Naive thymus-derived CD4-positive, alpha-beta T cell (primary cell): ENCODE data around the gene SMAD5. TPM values are rescaled to one million over a fixed set of nuclear protein-coding genes. Genes with fewer than 3 reads are reported as not detected.

Source experiments
- ATAC-seq: fragments of 150-1000 bp; cut with Tn5 transposase; 2 replicates; pipeline ENCODE4 v1.10.0; 2021; ENCODE audit warnings: mild to moderate bottlenecking, moderate library complexity
- CTCF ChIA-PET: fragments of 350-600 bp; sonication (Branson Sonifier 250); formaldehyde crosslinking; loops from one replicate; lab custom pipeline; 2021; ENCODE audit warnings: antibody characterized with exemption; lab: Charles Lee
- POLR2A ChIA-PET: fragments of 350-600 bp; sonication (Branson Sonifier 250); formaldehyde crosslinking; loops from one replicate; lab custom pipeline; 2021; ENCODE audit warnings: antibody characterized with exemption, inconsistent platforms; lab: Charles Lee
- DNase-seq, 9 donors: peaks; one replicate each; pipeline versions ENCODE4 v3.0.0 to v3.0.0-alpha.2; 2020 to 2022; ENCODE audit warnings: mixed read lengths in 1 of 9
- H3K27ac ChIP-seq: one replicate; pipeline ENCODE4 v1.7.0; 2013; ENCODE audit warnings: mild to moderate bottlenecking, low read depth, low read length, moderate library complexity
- H3K27me3 ChIP-seq, 2 donors: one replicate each; pipeline ENCODE4 v1.7.0; 2013; ENCODE audit warnings: low read length in 2 of 2, mild to moderate bottlenecking in 2 of 2, moderate library complexity in 2 of 2; ENCODE audit not compliant: control insufficient read depth in 2 of 2, insufficient read depth in 2 of 2
- H3K36me3 ChIP-seq, 3 experiments: 1 replicate in 2 of 3; 2 replicates in 1 of 3; pipeline ENCODE4 v1.7.0; 2013; ENCODE audit warnings: low read length in 3 of 3, mild to moderate bottlenecking in 3 of 3, moderate library complexity in 1 of 3; ENCODE audit not compliant: insufficient read depth in 3 of 3, control insufficient read depth in 2 of 3
- H3K4me1 ChIP-seq, 2 donors: one replicate each; pipeline ENCODE4 v1.7.0; 2013; ENCODE audit warnings: low read length in 2 of 2, mild to moderate bottlenecking in 2 of 2, moderate library complexity in 1 of 2; ENCODE audit not compliant: control insufficient read depth in 2 of 2, insufficient read depth in 2 of 2
- H3K4me3 ChIP-seq: 2 replicates; pipeline ENCODE4 v1.7.0; 2013; ENCODE audit warnings: mild to moderate bottlenecking, low read length
- H3K9me3 ChIP-seq, 3 experiments: 1 replicate in 2 of 3; 2 replicates in 1 of 3; pipeline ENCODE4 v1.7.0; 2013; ENCODE audit warnings: low read length in 3 of 3; ENCODE audit not compliant: control insufficient read depth in 2 of 3
- H3K27ac Mint-ChIP-seq, 9 donors: one replicate each; pipeline ENCODE4 v1.8.0; 2020 to 2022; ENCODE audit warnings: mixed read lengths in 9 of 9, mild to moderate bottlenecking in 8 of 9, moderate library complexity in 5 of 9, inconsistent platforms in 2 of 9
- H3K27me3 Mint-ChIP-seq, 5 donors: one replicate each; pipeline ENCODE4 v1.8.0; 2021 to 2022; ENCODE audit warnings: mixed read lengths in 5 of 5, mild to moderate bottlenecking in 1 of 5
- H3K36me3 Mint-ChIP-seq, 5 donors: one replicate each; pipeline ENCODE4 v1.8.0; 2020 to 2022; ENCODE audit warnings: mixed read lengths in 5 of 5, mild to moderate bottlenecking in 3 of 5, inconsistent platforms in 1 of 5
- H3K4me1 Mint-ChIP-seq, 7 donors: one replicate each; pipeline ENCODE4 v1.8.0; 2020 to 2022; ENCODE audit warnings: mixed read lengths in 7 of 7, mild to moderate bottlenecking in 3 of 7, inconsistent platforms in 1 of 7
- H3K4me3 Mint-ChIP-seq, 10 donors: one replicate each; pipeline ENCODE4 v1.8.0; 2020 to 2022; ENCODE audit warnings: mild to moderate bottlenecking in 10 of 10, mixed read lengths in 10 of 10, moderate library complexity in 6 of 10, inconsistent platforms in 2 of 10
- H3K9me3 Mint-ChIP-seq, 11 donors: one replicate each; pipeline ENCODE4 v1.8.0; 2020 to 2022; ENCODE audit warnings: mixed read lengths in 11 of 11, mild to moderate bottlenecking in 4 of 11, inconsistent platforms in 1 of 11, moderate library complexity in 1 of 11
- intact Hi-C, 2 donors: fragments of 100-400 bp; cut with micrococcal nuclease; formaldehyde crosslinking; loops; one replicate each; pipeline ENCODE4 v1.15.1; 2023
- polyA plus RNA-seq, 2 donors: library from polyadenylated mRNA; unstranded; fragments of 300-500 nt; fragmentation: Illumina TruSeq; gene quantifications; one replicate each; pipeline ENCODE4 v1.2.3, GENCODE V29; 2021
- total RNA-seq, 6 experiments: library from RNA in 5 of 6; stranded (reverse) in 5 of 6; gene quantifications; 1 replicate in 5 of 6; 2 replicates in 1 of 6; pipeline ENCODE4 v1.2.3 and lab custom pipeline; 2021 to 2026

Gene SMAD5
- total and polyA plus RNA-seq, 7 experiments from 2014 or later: 1.8 to 17.6 (median 7.2) TPM

- ATAC-seq: no peak
- intact Hi-C loops: no loop called here
- POLR2A ChIA-PET: no interaction called here
These were observed 83.2 kb downstream of the SMAD5 start for GRCh38 chr5:136215812-136216211.

GRCh38 chr5:136216230-136216629 is 83.6 kb downstream of the SMAD5 start:
- DNase-seq (no peak), ATAC-seq (no peak)
- Mint-ChIP-seq H3K36me3 (peaks cover 0 to 5% (median 2%) of the 10 kb centered on the region in 5 donors), H3K9me3 (peaks cover 0 to 25% (median 5%) of the 10 kb centered on the region in 11 donors), H3K4me1 (no peaks in the 10 kb centered on the region), H3K4me3 (no peak overlapping the region), H3K27ac (no peak overlapping the region), H3K27me3 (peaks cover 2 to 21% (median 11%) of the 10 kb centered on the region in 5 donors)
- Histone ChIP-seq H3K27ac (no peak overlapping the region), H3K36me3 (no peaks in the 10 kb centered on the region), H3K27me3 (no peaks in the 10 kb centered on the region), H3K4me1 (no peaks in the 10 kb centered on the region), H3K4me3 (no peak overlapping the region), H3K9me3 (no peaks in the 10 kb centered on the region)
- ChIA-PET CTCF (no interaction called here), POLR2A (no interaction called here)
- intact Hi-C loops: no loop called here

More at GRCh38 chr5:136215812-136216211, 83.2 kb downstream of the SMAD5 start:
- H3K4me1 ChIP-seq: no peaks in the 10 kb centered on the region
- no peak overlapping the region for H3K27ac ChIP-seq
- Mint-ChIP-seq H3K4me3 (no peak overlapping the region), H3K36me3 (peaks cover 0 to 4% (median 0%) of the 10 kb centered on the region in 5 donors), H3K27ac (no peak overlapping the region), H3K9me3 (peaks cover 0 to 21% (median 3%) of the 10 kb centered on the region in 11 donors), H3K27me3 (peaks cover 2 to 19% (median 12%) of the 10 kb centered on the region in 5 donors), H3K4me1 (no peaks in the 10 kb centered on the region)
- DNase-seq: no peak
- no peak overlapping the region for H3K4me3 ChIP-seq
- CTCF ChIA-PET: no interaction called here
- H3K9me3 ChIP-seq: no peaks in the 10 kb centered on the region
- H3K27me3 ChIP-seq: no peaks in the 10 kb centered on the region
- H3K36me3 ChIP-seq: no peaks in the 10 kb centered on the region

- intact Hi-C loops: no loop called here
- ChIA-PET CTCF (no interaction called here), POLR2A (no interaction called here)
- Histone ChIP-seq H3K4me1 (no peaks in the 10 kb centered on the region), H3K36me3 (no peaks in the 10 kb centered on the region), H3K27me3 (no peaks in the 10 kb centered on the region), H3K9me3 (peaks cover 0 to 5% (median 0%) of the 10 kb centered on the region in 3 experiments), H3K27ac (no peak overlapping the region), H3K4me3 (no peak overlapping the region)
- ATAC-seq (no peak), DNase-seq (no peak)
- peaks cover 0 to 9% (median 3%) of the 10 kb centered on the region in 5 donors for H3K36me3 Mint-ChIP-seq
- H3K9me3 Mint-ChIP-seq: peaks cover 5 to 42% (median 12%) of the 10 kb centered on the region in 11 donors
- no peaks in the 10 kb centered on the region for H3K4me1 Mint-ChIP-seq
- no peak overlapping the region for H3K4me3 Mint-ChIP-seq
- peaks cover 2 to 8% (median 4%) of the 10 kb centered on the region in 5 donors for H3K27me3 Mint-ChIP-seq
- H3K27ac Mint-ChIP-seq: peak overlapping the region in 1 of 9 donors; percentile 18
These were observed 88.7 kb downstream of the SMAD5 start for GRCh38 chr5:136221340-136221739.

GRCh38 chr5:136222580-136223235 is 90.1 kb downstream of the SMAD5 start:
- intact Hi-C loops: no loop called here
- Histone ChIP-seq H3K36me3 (no peaks in the 10 kb centered on the region), H3K4me3 (no peak overlapping the region), H3K27ac (no peak overlapping the region), H3K9me3 (peaks cover 0 to 5% (median 0%) of the 10 kb centered on the region in 3 experiments), H3K4me1 (no peaks in the 10 kb centered on the region), H3K27me3 (no peaks in the 10 kb centered on the region)
- Mint-ChIP-seq H3K4me3 (no peak overlapping the region), H3K27me3 (peaks cover 2 to 18% (median 8%) of the 10 kb centered on the region in 5 donors), H3K36me3 (peaks cover 0 to 9% (median 3%) of the 10 kb centered on the region in 5 donors), H3K9me3 (peaks cover 5 to 42% (median 12%) of the 10 kb centered on the region in 11 donors), H3K27ac (no peak overlapping the region), H3K4me1 (no peaks in the 10 kb centered on the region)
- ATAC-seq (no peak), DNase-seq (no peak)
- ChIA-PET POLR2A (no interaction called here), CTCF (no interaction called here)

- peaks cover 6 to 29% (median 19%) of the 10 kb centered on the region in 5 donors for H3K27me3 Mint-ChIP-seq
These were observed 93.2 kb downstream of the SMAD5 start for GRCh38 chr5:136225796-136226195.

GRCh38 chr5:136226401-136226800 is 93.8 kb downstream of the SMAD5 start:
- Histone ChIP-seq H3K4me1 (no peaks in the 10 kb centered on the region), H3K9me3 (peaks cover 0 to 3% (median 0%) of the 10 kb centered on the region in 3 experiments), H3K27ac (no peak overlapping the region), H3K27me3 (no peaks in the 10 kb centered on the region), H3K36me3 (no peaks in the 10 kb centered on the region), H3K4me3 (no peak overlapping the region)
- Mint-ChIP-seq H3K27ac (no peak overlapping the region), H3K27me3 (peaks cover 6 to 26% (median 19%) of the 10 kb centered on the region in 5 donors), H3K4me1 (peaks cover 0 to 1% (median 0%) of the 10 kb centered on the region in 7 donors), H3K9me3 (peaks cover 2 to 15% (median 4%) of the 10 kb centered on the region in 11 donors), H3K4me3 (no peak overlapping the region), H3K36me3 (peaks cover 0 to 4% (median 0%) of the 10 kb centered on the region in 5 donors)
- DNase-seq (no peak), ATAC-seq (no peak)
- POLR2A ChIA-PET: no interaction called here
- CTCF ChIA-PET: no interaction called here
- intact Hi-C loops: no loop called here

More at GRCh38 chr5:136225796-136226195, 93.2 kb downstream of the SMAD5 start:
- H3K4me1 ChIP-seq: no peaks in the 10 kb centered on the region
- H3K9me3 ChIP-seq: peaks cover 0 to 5% (median 0%) of the 10 kb centered on the region in 3 experiments
- intact Hi-C loops: no loop called here
- DNase-seq: no peak
- Mint-ChIP-seq H3K27ac (no peak overlapping the region), H3K4me1 (peaks cover 0 to 1% (median 0%) of the 10 kb centered on the region in 7 donors), H3K4me3 (no peak overlapping the region), H3K9me3 (peaks cover 2 to 21% (median 8%) of the 10 kb centered on the region in 11 donors), H3K36me3 (peaks cover 0 to 8% (median 0%) of the 10 kb centered on the region in 5 donors)
- ChIA-PET POLR2A (no interaction called here), CTCF (no interaction called here)
- H3K4me3 ChIP-seq: no peak overlapping the region
- no peak for ATAC-seq
- H3K27ac ChIP-seq: no peak overlapping the region
- H3K27me3 ChIP-seq: no peaks in the 10 kb centered on the region
- H3K36me3 ChIP-seq: no peaks in the 10 kb centered on the region
